ENCODE measurements around the gene PARP1. TPM values are rescaled to one million over a fixed set of nuclear protein-coding genes. Genes with fewer than 3 reads are reported as not detected.
A peak's percentile ranks its signal among the peaks of the same experiment; 100 is the strongest.

PARP1 gene
- total and polyA plus RNA-seq, 2 donors (not counting 1 experiment from before 2014, with no cell fraction given), result 61.7 to 78.4 TPM

- TF ChIP-seq EZH2 (IDR thresholded peaks at IDR 0.05; ENCODE audit: low read length, missing control alignments) (no peak), CTCF (conservative IDR thresholded peaks at IDR 0.05 in 1 of 2, IDR thresholded peaks at IDR 0.05 in 1 of 2; ENCODE audit: low read depth in 1 of 2, low read length in 2 of 2) (no peak)
- Histone ChIP-seq H2AFZ (ENCODE audit: low read length) (no peak overlapping the region), H3K9me3 (ENCODE audit: control insufficient read depth, insufficient read depth, low read depth, low read length) (no peaks in the 10 kb centered on the region), H3K79me2 (ENCODE audit: control insufficient read depth, insufficient read depth, low read length) (no peaks in the 10 kb centered on the region), H3K27ac (ENCODE audit: insufficient read depth, low read length) (no peak overlapping the region), H3K27me3 (ENCODE audit: control insufficient read depth, insufficient read depth, low read length) (peaks cover 3% of the 10 kb centered on the region), H3K4me2 (ENCODE audit: extremely low read depth, insufficient read depth, low read length) (no peak overlapping the region), H3K4me3 (replicated peaks in 1 of 4; ENCODE audit: control extremely low read depth in 1 of 4, insufficient read depth in 1 of 4, low read depth in 3 of 4, low read length in 4 of 4) (no peak overlapping the region), H3K4me1 (ENCODE audit: control insufficient read depth, extremely low read depth, insufficient read depth, low read length) (no peaks in the 10 kb centered on the region), H3K36me3 (ENCODE audit: control insufficient read depth, insufficient read depth, low read length) (no peaks in the 10 kb centered on the region), H4K20me1 (ENCODE audit: control insufficient read depth, extremely low read depth, insufficient read depth, low read length) (no peaks in the 10 kb centered on the region), H3K9ac (ENCODE audit: insufficient read depth, low read length) (no peak overlapping the region)
- DNase-seq (ENCODE audit: low read depth in 2 of 2), result no peak
These were observed 37.0 kb upstream of the PARP1 start for GRCh38 chr1:226444901-226445300.

- no peaks in the 10 kb centered on the region for H4K20me1 ChIP-seq (ENCODE audit: control insufficient read depth, extremely low read depth, insufficient read depth, low read length)
These were observed 35.5 kb upstream of the PARP1 start for GRCh38 chr1:226443439-226443838.

GRCh38 chr1:226443033-226443432, 35.1 kb upstream of the PARP1 start:
- Histone ChIP-seq H3K79me2 (ENCODE audit: control insufficient read depth, insufficient read depth, low read length) (no peaks in the 10 kb centered on the region), H4K20me1 (ENCODE audit: control insufficient read depth, extremely low read depth, insufficient read depth, low read length) (no peaks in the 10 kb centered on the region), H3K36me3 (ENCODE audit: control insufficient read depth, insufficient read depth, low read length) (no peaks in the 10 kb centered on the region), H3K4me2 (ENCODE audit: extremely low read depth, insufficient read depth, low read length) (no peak overlapping the region), H3K4me3 (replicated peaks in 1 of 4; ENCODE audit: control extremely low read depth in 1 of 4, insufficient read depth in 1 of 4, low read depth in 3 of 4, low read length in 4 of 4) (no peak overlapping the region), H3K27me3 (ENCODE audit: control insufficient read depth, insufficient read depth, low read length) (peaks cover 3% of the 10 kb centered on the region), H3K9ac (ENCODE audit: insufficient read depth, low read length) (no peak overlapping the region), H3K4me1 (ENCODE audit: control insufficient read depth, extremely low read depth, insufficient read depth, low read length) (no peaks in the 10 kb centered on the region), H2AFZ (ENCODE audit: low read length) (no peak overlapping the region), H3K9me3 (ENCODE audit: control insufficient read depth, insufficient read depth, low read depth, low read length) (no peaks in the 10 kb centered on the region), H3K27ac (ENCODE audit: insufficient read depth, low read length) (no peak overlapping the region)
- TF ChIP-seq EZH2 (IDR thresholded peaks at IDR 0.05; ENCODE audit: low read length, missing control alignments) (no peak), CTCF (conservative IDR thresholded peaks at IDR 0.05 in 1 of 2, IDR thresholded peaks at IDR 0.05 in 1 of 2; ENCODE audit: low read depth in 1 of 2, low read length in 2 of 2) (no peak)
- no peak for DNase-seq (ENCODE audit: low read depth in 2 of 2)

More at GRCh38 chr1:226443439-226443838, 35.5 kb upstream of the PARP1 start:
- Histone ChIP-seq H3K9ac (ENCODE audit: insufficient read depth, low read length) (no peak overlapping the region), H3K36me3 (ENCODE audit: control insufficient read depth, insufficient read depth, low read length) (no peaks in the 10 kb centered on the region), H3K79me2 (ENCODE audit: control insufficient read depth, insufficient read depth, low read length) (no peaks in the 10 kb centered on the region), H3K9me3 (ENCODE audit: control insufficient read depth, insufficient read depth, low read depth, low read length) (no peaks in the 10 kb centered on the region), H3K27me3 (ENCODE audit: control insufficient read depth, insufficient read depth, low read length) (peaks cover 3% of the 10 kb centered on the region), H3K4me2 (ENCODE audit: extremely low read depth, insufficient read depth, low read length) (no peak overlapping the region), H2AFZ (ENCODE audit: low read length) (no peak overlapping the region), H3K4me1 (ENCODE audit: control insufficient read depth, extremely low read depth, insufficient read depth, low read length) (no peaks in the 10 kb centered on the region), H3K4me3 (replicated peaks in 1 of 4; ENCODE audit: control extremely low read depth in 1 of 4, insufficient read depth in 1 of 4, low read depth in 3 of 4, low read length in 4 of 4) (no peak overlapping the region), H3K27ac (ENCODE audit: insufficient read depth, low read length) (no peak overlapping the region)
- TF ChIP-seq EZH2 (IDR thresholded peaks at IDR 0.05; ENCODE audit: low read length, missing control alignments), result no peak
- TF ChIP-seq CTCF (conservative IDR thresholded peaks at IDR 0.05 in 1 of 2, IDR thresholded peaks at IDR 0.05 in 1 of 2; ENCODE audit: low read depth in 1 of 2, low read length in 2 of 2), result no peak
- peak; percentile 20 to 84 for DNase-seq (ENCODE audit: low read depth in 2 of 2)

Data from fibroblast of lung (primary cell).